ENCODE results near the gene BRD1.
"Not testable (repeated sequence)": the region's sequence is repeated elsewhere in the genome, so short reads cannot be mapped to it uniquely, and the experiment has no call there.

Gene BRD1

GRCh38 chr22:49852898-49853894 lies 25.5 kb upstream of the BRD1 start, which contains the start of gene ZBED4:
ZBED4 (plus strand) TSS chr22:49853844; CDS start chr22:49883663, 29,819 bp downstream.
- peak; percentile 97 for DNase-seq

GRCh38 chr22:49852568-49852897 lies 24.9 kb upstream of the BRD1 start:
- not testable (repeated sequence) for DNase-seq

- DNase-seq = no peak
Measured at GRCh38 chr22:49850959-49851802, 23.5 kb upstream of the BRD1 start.

- no peak for DNase-seq
Measured at GRCh38 chr22:49850021-49850911, 22.6 kb upstream of the BRD1 start.

GRCh38 chr22:49849161-49850020 lies 21.7 kb upstream of the BRD1 start:
- DNase-seq = no peak

- no peak for DNase-seq
Measured at GRCh38 chr22:49848690-49849160, 21.1 kb upstream of the BRD1 start.

GRCh38 chr22:49847751-49848689 lies 20.3 kb upstream of the BRD1 start:
- DNase-seq = no peak

GRCh38 chr22:49845666-49846459 lies 18.2 kb upstream of the BRD1 start:
- DNase-seq = no peak

GRCh38 chr22:49845241-49845640 lies 17.6 kb upstream of the BRD1 start:
- no peak for DNase-seq

GRCh38 chr22:49838771-49839717 lies 11.4 kb upstream of the BRD1 start:
- DNase-seq = peak; percentile 95

GRCh38 chr22:49833340-49834007 lies 5.8 kb upstream of the BRD1 start:
- DNase-seq = no peak

- DNase-seq = no peak
Measured at GRCh38 chr22:49829044-49829853, 1.6 kb upstream of the BRD1 start.

GRCh38 chr22:49828599-49828965 lies 909 bp upstream of the BRD1 start:
- no peak for DNase-seq

- DNase-seq = peak; percentile 30
Measured at GRCh38 chr22:49827271-49827852, 311 bp downstream of the BRD1 start.

GRCh38 chr22:49826603-49827270 lies 936 bp downstream of the BRD1 start:
- peak; percentile 53 for DNase-seq

Measured in CD4-positive, alpha-beta T cell treated with Interleukin-15 for 1 hour (primary cell).